GM18499 (cell line): ENCODE data around the gene NSD1.
"Not testable (repeated sequence)": the region's sequence is repeated elsewhere in the genome, so short reads cannot be mapped to it uniquely, and the experiment has no call there.

ENCODE experiments used
- ATAC-seq: cut with Tn5 transposase; IDR thresholded peaks from one replicate; pipeline ENCODE4 v1.9.1; 2021; ENCODE audit warnings: moderate number of reproducible peaks; ENCODE audit not compliant: insufficient read depth, unreplicated experiment

Gene NSD1

DNA sequence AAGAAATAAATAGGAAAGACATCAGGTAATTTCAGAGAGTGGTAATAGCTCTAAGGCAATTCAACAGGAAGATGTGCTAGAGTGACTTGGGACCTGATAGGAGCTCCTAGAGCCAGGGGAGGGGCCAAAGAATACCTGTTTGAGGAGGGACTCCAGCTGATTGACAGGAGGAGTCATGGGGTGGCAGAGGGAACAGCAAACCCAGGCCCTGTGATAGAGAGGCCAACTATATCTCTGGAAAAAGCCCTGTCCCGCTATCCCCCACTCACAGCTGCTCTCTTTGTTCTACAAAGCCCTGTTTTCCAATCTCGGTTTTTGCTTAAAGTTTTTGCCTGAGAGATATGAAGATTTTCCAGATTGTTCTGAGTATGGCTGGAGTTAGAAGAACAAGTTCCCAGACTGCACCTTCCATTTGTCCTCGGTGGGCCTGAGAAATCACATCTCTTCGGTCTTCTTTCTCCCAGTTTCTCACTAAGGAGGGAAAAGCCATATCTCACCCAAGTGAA, 9.0 kb upstream of the NSD1 start:
- ATAC-seq, result no peak

DNA sequence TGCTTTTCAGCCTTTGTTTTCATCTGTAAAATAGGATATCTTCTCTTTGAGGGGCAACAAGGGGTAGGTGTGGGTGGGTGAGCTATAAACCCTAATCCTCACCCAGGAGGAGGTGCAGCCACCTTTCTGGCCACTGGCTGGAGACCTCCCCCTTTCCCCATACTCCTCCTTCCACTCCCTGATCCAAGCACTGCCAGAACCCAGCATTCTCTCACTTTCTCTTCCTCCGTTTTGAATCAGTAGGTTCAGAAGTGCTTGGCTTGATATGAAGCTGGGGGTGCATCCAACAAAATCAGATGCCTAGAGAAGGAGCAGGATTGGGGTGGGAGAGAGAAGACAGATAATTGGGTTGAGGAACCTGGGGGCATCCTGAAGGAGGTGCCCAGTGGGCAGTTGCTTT, 6.8 kb upstream of the NSD1 start:
- ATAC-seq, result no peak

- no peak for ATAC-seq
Measured at GRCh38 chr5:177128551-177128981, 5.0 kb upstream of the NSD1 start.

DNA sequence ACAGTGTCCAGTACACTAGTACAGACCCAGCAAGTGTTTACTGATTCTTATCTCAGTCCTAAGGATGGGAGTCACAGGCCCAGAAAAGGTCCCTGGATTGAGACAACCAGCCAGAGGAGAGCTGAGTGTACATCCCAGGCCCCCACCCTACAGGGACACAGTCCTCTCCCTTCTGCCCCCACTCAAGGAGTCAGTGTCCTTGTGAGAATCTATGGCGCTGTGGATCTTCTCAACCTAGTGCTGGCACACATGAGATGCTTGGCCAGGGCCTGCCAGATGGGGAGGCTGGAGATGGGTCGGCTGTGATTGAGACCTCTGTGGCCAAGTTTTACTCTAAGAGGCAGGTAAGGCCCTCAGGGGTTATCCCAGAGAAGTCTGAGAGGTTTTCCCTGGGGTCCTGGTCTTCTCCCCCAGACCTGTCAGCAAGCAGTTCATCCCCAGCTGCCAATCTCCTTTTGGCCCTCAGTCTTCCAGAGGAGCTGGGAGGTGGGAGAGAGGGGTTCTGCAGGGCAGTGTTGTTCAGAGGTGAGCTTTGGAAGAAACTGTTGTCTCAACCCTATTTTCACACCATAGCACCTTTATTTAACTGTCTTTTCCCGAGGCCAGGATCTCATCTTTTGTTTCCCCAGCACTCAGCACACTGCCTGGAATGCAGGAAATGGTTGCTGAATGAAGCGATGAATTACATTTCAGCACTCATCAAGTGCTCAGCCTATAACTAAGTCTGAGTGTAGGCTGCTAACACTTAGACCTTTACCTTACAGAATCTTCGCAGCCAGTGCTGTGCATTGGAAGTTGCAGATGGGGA, 3.2 kb upstream of the NSD1 start:
- ATAC-seq, result no peak

GRCh38 chr5:177131019-177131320, 2.6 kb upstream of the NSD1 start:
- ATAC-seq, result no peak

GRCh38 chr5:177131352-177132135, 2.0 kb upstream of the NSD1 start:
- ATAC-seq, result no peak

DNA sequence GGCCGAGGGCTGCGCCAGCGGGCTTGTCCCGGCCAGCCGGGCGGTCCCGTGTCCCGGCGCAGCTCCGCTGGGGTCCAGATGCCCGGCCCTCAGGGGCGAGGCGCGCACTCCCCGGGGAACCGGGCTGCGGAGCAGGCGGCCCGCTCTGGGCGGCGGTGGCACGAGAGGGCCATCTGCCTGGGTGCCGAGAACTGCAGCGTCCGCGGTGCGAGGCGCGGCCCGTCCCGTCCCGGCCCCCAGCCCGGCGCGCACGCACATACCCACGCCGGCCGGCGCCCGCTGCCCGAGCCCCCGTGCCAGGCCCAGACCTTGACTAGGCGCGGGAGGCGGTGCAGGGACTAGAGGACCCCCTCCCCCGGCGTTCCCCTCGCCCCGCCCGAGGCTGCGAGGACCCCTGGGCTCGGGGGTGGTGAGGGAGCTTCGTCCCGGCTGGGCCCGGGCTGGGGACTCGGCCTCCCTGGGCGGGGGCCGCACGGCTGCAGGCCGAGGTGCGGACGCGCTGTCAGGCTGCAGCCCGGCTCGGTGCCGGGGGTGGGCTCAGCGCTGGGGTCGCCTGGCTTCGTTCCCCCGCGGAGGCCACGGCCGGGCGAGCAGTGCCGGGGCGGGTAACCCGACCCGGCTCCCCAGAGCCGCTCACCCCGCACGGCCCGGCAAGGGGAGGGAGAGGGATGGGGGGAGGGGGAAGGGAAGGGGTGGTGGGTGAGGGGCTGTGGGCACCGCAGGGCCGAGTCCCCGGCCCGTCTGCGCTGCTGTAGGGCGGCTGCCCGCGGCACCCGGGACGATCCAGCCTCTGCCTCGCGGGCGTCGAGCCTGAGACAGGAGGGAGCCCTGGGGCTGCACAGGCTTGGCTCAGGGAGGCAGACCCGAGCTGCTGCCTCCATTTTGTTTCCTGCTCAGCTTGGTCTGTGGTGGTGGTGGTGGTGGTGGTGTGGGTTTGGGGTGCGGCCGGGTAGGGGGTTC, 1.2 kb upstream of the NSD1 start:
- ATAC-seq, result no peak

DNA sequence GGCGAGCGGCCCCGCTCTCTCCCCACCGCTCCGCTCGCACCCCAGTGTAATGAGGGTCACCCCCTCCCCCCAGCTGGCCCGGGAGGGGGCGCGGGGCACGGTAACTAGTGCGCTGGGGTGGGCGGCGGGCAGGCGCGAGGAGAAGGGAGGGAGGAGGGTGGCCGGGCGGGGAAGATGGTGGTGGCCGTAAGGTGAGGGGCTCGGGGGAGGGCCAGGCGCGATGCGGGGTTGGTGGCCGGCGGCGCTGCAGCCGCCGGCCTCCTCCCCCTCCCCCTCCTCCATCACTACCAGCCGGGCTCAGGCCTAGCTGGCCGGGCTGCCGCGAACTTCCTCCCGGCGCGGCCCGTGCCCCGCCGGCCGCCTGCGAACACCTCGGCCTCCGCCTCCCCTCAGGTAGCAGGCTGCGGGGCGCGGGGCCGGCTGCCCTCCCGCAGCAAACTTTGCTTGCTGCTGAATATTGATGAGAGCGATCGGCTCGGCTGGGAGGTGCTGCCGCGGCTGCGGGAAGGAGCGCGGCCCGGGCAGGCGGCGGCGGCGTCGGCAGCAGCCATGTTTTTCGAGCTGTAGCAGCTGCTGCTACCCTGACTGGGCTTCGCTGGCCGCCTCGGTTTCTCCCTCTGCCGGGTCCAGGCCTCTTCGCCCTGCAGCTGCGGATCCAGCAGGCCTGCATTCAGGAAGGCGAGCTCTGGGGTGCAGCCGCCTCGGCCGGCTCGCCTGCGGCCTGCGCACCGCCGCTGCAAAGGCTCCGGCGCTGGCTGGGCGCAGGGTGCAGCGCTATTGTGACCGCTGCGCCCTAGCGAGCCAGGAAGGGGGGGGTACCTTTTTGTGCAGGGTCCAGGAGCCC, 502 bp downstream of the NSD1 start:
- ATAC-seq, result no peak

DNA sequence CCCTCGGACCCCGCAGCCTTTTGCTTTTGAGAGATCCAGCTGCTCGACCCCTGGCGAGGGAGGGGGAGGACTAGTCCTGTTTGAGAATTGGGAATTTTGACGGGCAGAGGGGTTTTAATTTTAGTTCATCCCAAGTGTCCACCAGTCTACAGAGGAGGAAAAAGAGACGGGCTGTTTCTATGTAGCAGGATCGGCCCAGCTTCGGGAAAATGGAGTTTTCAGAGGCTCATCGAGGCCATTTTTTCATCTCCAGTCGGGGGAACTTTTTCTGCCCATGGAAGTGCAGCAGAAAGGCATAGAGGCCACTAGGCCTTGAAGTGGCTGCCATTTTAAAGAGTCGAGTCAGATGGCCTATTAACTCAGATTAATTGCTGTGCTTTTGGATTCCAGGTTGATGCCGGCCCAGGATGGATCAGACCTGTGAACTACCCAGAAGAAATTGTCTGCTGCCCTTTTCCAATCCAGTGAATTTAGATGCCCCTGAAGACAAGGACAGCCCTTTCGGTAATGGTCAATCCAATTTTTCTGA, 1.2 kb downstream of the NSD1 start:
- ATAC-seq, result no peak

GRCh38 chr5:177140312-177140711, 6.7 kb downstream of the NSD1 start:
- no peak for ATAC-seq

GRCh38 chr5:177141496-177141895, 7.9 kb downstream of the NSD1 start:
- ATAC-seq, result no peak

DNA sequence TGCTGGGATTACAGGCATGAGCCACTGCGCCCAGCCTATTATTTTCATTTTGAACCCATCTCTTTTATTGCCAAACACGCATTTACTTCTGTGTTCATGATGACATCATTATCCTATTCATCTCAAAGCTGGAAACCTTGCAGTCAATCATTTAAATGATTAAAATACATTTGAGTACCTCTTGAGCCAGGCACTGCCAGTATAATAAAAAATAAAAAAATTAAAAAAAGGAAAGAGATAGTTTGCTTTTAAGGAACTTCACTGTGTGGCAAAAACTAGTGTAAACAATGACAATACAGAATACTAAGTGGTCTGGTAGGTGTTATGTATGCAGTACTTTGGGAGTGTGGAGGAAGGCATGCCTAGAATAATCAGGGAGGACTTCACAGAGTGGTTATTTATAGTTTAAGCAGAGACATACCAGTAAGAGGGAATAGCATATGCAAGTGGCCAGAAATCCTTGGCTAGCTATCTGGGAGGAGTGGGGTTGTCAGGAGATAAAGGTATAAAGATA, 8.6 kb downstream of the NSD1 start:
- ATAC-seq, result no peak

- no peak for ATAC-seq
Measured at GRCh38 chr5:177142778-177143177, 9.2 kb downstream of the NSD1 start.

DNA sequence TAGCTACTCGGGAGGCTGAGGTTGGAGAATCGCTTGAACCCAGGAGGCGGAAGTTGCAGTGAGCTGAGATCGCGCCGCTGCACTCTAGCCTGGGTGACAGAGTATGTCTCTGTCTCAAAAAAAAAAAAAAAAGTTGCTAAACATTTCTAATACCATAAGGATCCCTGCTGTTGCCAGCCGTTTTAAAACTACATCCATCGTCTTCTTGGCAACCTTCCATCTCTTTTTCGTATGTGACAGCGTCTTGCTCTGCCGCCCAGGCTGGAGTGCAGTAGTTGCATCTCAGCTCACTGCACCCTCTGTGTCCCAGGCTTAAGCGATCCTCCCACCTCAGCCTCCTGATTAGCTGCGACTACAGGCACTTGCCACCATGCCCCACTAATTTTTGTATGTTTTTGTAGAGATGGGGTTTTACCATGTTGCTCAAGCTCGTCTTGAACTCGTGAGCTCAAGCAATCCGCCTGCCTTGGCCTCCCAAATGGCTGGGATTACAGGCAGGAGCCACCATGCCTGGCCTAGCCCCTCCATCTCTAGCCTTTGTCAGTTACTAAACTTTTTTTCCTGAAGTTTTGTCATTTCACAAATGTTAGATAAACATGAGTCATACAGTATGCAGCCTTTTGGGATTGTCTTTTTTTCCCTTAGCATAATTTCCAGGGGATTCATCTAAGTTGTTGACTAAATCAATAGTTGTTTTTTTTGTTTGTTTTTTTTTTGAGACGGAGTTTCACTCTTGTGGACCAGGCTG, 13.5 kb downstream of the NSD1 start:
- no peak for ATAC-seq

GRCh38 chr5:177150061-177150460, 16.5 kb downstream of the NSD1 start:
- not testable (repeated sequence) for ATAC-seq

GRCh38 chr5:177154003-177154643, 20.6 kb downstream of the NSD1 start:
- ATAC-seq, result no peak

DNA sequence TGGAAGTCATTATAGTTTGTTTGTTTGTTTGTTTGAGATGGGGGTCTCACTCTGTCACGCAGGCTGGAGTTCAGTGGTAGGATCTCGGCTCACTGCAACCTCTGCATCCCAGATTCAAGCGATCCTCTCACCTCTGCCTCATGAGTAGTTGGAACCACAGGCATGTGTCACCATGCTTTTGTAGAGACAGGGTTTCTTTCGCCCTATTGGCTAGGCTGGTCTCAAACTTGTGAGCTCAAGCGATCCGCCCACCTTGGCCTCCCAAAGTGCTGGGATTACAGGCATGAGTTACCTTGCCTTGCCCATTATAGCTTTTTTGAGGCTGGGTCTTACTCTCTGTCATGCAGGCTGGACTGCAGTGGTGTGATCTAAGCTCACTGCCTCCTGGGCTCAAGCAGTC, 28.8 kb downstream of the NSD1 start:
- ATAC-seq, result no peak

GRCh38 chr5:177163500-177163899, 29.9 kb downstream of the NSD1 start:
- ATAC-seq, result no peak
